Activated CD8-positive, alpha-beta memory T cell treated with anti-CD3 and anti-CD28 coated beads, Interleukin-2, amount 50 U/mL, for 1 hour (primary cell): Measurements from ENCODE around the gene ACYP2.

ENCODE experiments used
- DNase-seq: peaks from one replicate; pipeline ENCODE4 v3.0.0-alpha.2; 2020; ENCODE audit errors: extremely low read depth

The ACYP2 gene

DNA sequence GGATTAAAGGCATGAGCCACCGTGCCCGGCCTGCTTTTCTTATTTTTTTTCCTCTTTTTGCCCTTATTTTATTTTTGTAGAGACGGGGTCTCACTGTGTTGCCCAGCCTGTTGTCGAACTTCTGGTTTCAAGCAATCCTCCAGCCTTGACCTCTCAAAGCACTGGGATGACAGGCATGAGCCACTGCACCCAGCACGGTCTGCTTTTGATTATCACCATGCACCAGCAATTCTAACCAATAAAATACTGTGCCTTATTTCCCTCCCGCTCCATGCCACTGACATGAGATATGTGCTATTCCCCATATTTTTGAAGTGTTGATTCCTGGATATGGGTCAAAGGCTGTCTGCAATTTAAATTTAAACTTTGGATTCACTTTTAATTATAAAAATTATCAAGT lies 42.9 kb downstream of the ACYP2 start:
- no peak for DNase-seq

DNA sequence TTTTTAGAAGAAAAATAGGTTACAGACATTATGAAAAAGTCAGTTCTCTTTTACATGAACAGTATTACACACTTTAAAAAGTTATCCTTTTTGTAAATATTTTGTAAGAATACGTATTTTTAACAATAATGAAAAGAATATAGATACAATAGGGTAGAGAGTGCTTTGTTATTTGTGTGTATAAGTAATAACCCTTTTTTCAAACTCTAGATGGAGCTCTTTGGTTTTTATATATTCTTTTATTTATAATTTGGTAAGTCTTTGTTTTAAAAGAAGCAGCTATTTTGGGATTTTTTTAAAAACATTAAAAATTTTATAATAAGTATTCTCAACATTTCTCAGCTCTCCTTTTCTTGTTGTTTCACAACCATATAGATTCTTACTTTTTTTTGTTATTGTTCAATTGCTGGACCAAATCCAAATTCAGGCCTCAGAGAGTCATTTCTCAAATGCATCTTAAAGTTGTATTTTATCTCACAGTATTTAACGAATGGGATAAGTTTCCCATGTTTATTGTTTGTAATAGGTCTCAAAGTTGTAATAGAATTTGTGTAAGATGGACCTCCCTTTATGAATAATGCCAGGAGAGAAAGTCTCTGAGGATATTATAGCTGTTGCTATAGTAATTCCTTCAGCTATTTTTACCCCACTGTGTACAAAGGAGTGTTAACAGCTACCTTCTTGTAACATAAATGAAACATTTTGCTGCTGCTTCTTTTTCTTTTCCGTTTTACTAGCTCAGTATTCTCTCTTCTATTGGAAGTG lies 46.4 kb downstream of the ACYP2 start:
- DNase-seq = no peak

DNA sequence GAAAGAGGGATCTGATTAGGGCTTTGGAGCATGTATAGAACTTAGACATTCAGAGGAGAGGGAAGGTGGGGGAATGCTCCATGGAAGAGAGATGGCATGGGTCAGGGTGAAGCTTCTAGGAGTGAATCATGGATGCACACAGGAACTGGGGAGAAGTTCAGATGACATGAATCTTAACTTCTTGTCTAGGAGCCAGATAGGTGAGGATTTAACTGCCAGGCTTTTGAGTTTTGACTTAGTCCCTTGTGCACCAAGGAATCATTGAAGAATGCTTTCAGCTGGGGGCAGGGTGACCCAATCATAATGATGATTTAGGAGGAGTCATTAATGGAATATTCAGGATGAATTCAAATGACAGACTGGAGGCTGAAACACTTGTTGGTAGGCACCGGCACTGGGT lies 48.7 kb downstream of the ACYP2 start:
- DNase-seq = no peak

DNA sequence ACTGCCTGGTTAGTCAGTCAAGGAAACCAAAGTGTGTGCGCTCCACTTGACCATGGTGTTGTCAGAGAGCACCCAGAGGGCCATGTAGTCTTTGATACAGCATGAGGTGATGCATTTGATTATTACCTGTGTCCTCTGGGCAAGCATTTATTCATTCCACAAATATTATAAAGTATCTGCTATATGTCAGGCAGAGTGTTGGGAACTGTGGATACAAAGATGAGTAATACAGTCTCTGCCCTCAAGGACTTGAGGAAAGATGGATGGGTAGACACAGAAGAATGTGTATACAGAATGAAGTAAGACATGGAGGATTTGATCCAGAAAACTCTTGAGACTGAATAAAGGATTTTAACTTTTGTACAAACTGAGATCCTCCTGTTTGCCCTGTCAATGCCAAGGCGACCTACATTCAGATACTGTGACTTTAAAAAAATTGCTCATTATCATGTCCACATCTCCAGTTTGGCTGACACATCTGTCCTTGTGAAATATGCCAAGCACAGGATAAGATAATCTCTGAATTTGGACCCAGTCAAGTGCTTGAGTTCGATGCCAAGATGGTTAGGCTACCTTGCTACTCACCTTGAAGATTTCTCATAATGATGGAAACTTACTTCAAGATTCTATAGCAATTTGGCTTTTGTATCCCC lies 50.8 kb downstream of the ACYP2 start:
- DNase-seq = no peak

DNA sequence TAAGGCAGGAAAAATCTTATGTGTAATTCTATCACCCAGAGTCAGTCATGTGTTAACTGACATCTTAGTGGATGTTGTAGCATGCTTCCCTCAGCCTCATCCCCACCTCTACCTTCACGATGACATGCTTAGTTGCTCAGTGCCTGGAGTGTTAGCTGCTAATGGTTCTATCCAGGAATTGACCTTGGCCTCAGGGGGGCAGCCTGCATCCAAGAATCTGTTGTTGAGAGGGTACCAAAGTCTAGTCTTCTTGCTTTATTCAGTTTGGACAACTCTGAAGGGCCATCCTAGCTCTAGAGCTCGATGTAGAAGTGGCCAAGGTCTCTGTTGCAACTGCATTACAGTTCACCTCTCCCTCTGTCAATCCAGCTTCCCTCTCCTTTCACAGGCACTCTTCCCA lies 61.2 kb downstream of the ACYP2 start:
- no peak for DNase-seq

DNA sequence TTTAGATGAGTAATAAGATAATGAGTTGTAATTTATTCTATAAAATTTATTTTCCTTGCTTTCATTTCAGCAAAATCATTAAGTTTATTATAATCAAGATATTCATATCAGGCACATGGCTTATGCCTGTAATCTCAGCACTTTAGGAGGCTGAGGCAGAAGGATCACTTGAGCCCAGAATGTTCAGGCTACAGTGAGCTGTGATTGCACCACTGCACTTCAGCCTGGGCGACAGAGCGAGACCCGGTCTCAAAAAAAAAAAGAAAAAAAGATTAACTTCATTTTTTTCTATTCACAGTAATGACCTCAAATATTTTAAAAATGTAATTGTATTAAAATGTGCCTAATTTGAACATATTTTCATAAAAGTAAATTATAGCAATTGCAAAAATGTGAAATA lies 67.9 kb downstream of the ACYP2 start:
- DNase-seq = no peak

DNA sequence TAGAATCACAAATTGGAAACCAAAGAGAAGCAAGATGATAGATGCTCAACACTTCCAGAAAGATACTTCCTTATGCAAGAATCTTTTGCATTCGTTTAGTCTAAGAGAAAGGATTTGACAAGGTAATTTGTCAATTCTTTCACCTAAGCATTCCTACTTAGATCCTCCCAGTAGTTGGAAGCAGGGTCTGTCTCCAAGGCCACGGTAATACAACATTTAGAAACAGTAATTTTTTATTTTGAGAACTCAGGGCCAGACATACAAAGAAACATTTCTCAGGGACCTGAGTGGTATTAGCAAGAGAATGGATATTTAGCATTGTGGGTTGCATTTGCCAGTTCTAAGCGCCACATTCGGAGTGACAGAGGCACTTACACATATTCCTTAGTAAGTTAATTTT lies 68.6 kb downstream of the ACYP2 start:
- no peak for DNase-seq

DNA sequence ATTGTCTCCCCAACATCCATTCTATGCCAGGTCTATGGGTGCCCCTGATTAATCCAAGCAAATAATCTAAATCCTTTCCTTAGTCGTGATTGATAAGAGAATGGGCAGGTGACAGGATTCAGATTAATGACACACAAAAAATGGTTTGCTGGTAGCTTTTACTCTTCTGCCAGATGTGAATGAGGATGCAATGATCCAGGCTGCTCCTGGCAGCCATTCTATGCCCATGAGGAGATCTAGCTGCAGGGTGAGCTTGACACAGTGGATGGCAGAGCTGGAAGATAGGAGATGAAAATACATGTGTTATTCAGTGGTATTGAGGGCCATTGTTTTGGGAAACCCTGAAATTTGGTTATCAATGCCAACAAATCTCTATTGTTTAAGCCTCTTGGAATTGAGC lies 69.7 kb downstream of the ACYP2 start:
- no peak for DNase-seq

DNA sequence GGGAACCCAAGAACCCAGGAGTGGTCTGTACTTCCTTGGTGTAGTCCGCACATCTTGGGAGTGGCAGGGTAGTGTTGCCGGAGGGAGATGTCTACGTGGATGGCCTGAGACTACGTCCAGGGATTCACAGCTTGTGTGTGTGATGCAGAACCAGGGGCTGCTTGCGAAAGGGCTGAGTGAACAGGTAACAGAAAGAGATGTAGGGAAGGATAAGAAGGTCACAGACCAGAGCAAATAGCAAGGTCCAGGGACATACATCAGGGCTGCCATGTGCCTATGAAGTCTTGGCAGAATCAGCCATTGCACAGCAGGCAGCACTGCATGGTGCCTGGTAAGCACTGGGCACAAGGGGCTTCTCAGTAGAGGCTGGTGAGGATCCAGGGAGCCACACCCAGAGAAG lies 71.9 kb downstream of the ACYP2 start:
- no peak for DNase-seq

DNA sequence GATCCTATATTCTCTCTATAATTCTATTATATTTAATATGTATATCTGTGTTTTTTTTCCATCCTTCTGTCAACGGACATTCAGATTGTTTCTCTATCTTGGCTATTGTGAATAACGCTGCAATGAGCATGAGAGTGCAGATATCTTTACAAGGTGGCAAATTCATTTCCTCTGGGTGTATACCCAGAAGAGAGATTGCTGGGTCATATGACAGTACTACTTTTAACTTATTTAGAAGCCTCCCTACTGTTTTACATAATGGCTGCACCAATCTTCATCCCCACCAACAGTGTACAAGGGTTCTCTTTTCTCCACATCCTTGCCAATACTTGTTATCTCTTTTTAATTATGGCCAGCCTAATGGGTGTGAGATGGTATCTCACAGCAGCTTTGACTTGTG lies 74.1 kb downstream of the ACYP2 start:
- no peak for DNase-seq

DNA sequence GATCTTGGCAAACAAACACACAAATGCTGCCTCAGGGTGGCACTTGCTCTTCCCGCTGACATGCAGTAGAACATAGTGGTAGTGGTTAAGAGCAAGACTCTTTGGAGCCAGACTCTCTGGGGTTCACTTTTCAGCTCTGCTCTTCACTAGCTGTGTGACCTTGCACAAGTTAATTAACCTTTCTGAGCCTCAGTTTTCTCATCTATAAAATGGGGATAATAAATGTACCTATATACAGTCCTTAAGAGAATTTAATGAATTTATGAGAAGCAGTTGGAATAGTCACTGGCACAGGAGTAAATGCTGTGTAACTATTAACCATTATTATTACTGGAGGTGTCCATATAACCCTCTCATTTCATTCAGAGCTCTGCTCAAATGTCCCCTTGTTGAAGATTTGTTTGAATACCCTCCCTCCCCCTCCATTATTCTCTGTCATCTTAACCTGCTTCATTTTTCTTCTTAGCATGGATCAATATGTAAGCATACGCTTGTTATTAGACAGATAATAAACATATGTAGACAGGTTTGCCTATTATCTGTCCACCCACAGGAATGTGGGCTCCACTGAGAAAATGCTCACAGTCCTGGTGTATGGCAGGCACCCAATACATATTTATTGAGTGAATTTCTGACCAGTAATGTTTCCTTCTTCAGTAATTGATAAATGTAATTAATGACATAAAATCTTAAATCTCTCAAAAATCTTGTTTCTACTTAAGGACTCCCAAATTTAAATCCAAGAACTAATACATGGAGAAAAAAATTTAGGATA lies 76.1 kb downstream of the ACYP2 start:
- DNase-seq = no peak

DNA sequence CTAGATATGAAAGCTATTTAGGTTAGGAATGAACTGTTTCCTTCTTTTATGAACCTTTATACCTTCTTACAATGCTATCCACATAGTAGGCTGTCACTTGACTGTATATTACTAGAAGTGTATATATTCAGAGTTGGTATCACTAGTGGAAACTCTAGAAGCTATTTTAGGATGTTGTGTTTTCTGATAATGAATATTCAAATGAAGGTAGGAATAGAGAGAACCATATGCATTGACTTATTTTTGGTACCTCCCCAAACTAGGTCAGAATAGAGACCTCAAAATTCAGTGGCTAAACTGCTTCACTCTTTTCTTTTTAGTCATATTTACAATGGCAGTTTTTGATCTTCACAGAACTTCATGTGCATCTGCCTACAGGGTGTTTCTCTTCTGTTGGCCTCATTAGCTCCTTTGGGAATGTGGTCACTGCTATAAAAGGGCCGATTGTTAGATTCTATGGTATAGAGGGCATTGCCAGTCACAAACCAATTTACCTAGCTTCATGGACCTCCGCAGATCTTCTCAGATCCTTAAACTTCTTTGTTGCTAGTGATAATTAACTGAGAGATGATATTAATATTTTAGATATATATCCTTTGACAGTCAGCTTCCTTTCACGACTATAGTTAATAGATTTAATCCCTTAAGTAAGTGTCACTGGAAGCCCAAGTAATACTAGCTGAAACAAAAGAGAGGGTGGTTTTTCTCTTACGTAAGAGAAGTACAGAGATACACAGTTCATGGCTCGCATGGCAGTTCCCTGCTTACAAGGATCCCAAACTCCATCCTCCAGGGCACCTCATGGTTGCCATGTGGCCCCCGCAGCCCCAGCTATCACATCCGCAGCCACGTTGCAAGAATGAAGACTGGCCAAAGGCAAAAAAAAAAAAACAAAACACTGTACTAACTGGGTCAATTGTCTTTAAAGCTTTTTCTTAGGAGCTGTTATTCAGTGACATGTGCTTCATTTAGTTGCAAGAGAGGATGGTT lies 79.6 kb downstream of the ACYP2 start:
- DNase-seq = no peak

DNA sequence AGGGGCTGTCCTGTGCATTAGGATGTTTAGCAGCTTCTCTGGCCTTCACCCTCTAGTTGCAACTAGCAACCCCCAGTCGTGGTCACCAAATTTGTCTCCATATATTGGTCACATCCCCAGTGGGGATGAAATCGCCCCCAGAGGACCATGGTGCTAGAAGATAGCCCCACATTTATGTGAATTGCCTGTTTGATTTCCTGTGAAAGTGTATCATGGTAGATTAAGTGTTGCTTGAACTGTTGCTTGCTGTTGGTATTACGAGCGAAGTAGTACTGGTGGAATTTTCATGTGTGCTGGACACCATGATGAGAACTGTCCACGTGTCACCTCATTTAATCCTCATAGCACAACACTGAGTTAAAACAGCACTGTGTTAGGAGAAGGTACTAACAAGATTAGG lies 81.2 kb downstream of the ACYP2 start:
- DNase-seq = no peak

DNA sequence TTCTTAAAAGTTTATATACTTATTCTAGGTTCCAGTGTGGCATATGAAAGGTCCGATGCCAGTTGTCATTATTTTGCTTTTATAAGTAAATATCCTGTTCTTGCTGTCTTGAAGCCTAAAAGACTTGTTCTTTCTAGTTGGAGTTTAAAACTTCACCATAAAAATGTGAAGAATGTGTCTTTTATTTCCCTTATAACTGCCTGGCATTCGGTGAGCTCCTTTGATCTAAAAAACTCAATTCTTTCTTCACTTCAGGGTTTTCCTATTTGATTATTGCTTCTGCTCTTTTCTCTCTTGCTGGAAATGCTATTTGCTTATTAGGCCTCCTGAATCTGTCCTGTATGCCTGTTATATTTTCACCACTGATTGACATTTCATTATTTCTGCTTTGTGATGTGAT lies 89.1 kb downstream of the ACYP2 start:
- DNase-seq = no peak

DNA sequence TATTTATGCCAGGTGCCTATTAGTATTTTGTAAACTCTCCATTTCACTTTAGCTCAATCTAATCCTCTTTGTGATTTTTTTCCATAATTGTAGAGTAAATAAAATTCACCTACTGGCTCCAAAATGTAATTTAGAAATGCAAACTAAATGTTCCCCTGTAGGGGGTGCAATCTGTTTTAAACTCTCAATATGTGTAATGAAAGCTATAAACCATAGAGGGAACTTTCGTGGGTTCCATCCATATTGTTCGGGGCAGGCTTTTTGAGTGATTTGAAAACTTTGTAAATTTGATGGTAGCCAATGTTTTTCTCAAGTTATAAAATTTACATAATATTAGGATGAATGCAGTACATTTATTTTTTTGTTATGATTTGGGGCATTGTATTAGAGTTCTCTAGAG lies 91.2 kb downstream of the ACYP2 start:
- DNase-seq = no peak

DNA sequence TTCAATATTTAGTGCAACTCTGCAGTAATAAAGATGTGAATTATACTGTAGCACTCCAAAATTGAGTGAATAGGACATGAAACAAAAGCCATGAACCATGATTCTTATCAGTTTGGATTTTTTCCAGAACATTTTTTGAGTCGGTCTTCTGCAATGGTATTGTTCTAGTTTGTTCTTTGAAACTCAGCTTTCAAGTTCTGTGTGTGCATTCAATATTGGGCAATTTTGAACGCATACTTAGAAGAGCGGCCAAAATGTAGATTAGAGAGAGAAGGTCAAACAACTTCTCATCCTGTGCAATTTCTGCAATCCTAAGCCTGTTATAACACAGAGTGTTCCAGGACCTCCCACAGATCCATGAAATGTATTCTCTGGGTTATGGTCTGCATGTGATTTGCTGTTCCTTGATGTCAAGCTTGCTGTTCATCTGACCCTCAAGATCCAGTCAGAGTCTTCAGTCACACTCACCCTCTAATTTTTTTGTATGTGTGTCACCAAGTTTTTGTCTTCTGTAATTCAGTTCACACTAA lies 92.3 kb downstream of the ACYP2 start:
- DNase-seq = no peak

DNA sequence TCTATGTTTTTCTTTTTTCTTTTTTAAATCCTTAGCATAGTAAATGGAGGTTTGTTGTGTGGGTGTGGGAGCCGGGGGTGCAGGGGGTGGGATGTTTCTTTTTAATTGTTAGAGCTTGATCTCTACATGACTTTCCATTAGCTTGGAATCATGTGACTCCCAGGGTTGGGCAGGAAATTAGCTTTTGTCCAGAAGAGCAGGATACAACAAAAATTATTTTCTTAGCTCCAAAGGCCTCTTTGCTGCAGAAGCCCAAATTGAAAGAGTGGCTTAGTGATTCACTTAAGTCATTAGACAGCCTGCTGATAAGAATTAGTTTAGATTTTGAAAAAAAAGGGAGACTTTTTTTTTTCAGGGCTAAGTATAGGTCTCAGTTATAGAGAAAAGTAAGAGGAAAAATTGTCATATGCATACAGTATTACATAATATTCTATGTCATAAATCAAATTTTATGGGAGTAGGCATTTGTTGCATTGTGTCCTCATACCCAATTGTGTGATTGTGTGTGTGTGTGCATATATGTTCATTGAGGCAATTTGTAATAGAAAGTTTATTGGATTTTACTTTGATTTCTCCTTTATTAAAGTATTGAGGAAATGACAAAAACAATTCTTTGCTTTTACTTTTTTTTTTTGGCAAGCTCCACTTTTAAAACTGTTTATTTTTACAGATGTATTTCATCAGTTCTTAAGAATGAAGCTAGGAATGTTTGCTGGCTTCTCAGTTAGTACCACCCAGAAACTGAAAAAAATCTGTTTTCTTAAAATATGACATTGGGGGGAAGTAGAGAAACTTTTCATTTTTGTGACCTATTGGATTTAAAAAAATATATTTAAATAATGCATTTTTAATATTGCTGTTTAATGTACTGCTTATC lies 93.2 kb downstream of the ACYP2 start:
- DNase-seq = no peak

DNA sequence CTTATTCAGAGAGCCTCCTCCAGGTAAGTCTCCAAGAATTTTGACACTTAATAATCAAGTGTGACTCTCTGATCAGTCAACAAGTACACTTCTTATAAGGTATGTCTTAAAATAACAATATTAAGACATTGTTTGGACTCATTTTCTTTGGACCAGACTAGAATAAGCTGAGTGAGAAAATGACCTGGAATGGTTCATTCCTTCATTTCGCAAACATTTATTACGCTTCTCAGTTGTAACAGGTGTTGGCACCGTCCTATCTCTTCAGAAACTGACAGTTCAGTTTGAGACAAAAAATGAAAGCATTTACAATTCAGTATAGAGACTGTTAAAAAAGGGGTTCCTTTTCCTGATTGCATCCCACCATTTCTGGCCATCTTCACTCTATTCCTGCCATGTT lies 94.0 kb downstream of the ACYP2 start:
- DNase-seq = no peak

DNA sequence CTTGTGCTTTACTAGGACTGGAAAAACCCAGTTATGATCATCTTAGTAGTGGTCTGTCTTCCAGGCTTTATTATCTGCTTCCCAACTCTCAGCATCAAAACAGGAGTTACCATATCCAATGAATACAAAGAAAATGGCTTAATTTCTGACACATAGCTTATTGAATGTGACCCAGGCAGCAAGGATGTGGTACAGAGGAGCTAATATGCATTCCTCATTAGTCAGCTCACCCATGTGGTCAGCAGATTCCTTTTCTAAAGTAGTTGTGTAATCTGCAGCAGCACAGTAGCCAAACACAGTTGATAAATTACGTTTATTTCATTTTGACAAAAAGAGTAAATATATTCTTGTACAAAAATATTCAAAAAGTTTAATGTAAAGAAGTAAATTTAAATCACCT lies 97.0 kb downstream of the ACYP2 start:
- DNase-seq = no peak

DNA sequence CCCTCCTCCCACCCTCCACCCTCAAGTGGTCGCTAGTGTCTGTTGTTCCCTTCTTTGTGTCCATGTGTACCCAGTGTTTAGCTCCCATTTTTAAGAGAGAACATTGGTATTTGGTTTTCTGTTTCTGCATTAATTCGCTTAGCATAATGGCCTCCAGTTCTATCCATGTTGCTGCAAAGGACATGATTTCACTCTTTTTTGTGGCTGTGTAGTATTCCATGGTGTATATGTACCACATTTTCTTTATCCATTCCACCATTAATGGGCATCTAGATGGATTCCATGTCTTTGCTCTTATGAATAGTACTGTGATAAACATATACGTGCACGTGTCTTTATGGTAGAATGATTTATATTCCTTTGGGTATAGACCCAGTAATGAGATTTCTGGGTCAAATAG lies 97.7 kb downstream of the ACYP2 start:
- DNase-seq = no peak

DNA sequence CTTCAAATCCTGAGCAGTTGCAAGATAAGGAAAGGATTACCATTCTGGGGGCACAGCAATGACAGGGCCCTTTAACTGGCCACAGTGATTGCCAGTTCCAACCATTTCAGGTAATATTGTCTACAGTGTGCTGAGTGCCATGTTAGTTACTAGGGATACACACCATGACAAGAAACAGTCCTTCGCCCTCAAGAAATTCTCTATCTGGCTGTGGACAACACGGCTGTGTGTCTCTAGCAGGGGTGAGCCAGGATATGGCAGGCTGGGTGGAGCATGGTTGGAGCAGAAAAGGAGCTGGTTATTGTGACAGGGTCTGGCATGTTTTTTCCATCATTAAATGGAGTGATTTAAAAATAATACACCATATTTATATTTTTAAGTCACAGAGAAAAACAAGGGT lies 109.6 kb downstream of the ACYP2 start:
- DNase-seq = no peak
